H1 (cell line): Measurements from ENCODE around the gene GNAT2. TPM values are rescaled to one million over a fixed set of nuclear protein-coding genes. Genes with fewer than 3 reads are reported as not detected.

ENCODE experiments used
- ATF2 ChIP-seq: IDR thresholded peaks from 2 replicates; pipeline ENCODE4 v1.6.1; 2012; ENCODE audit warnings: low read length, inconsistent platforms
- HDAC6 ChIP-seq: IDR thresholded peaks from one replicate; pipeline ENCODE4 v1.7.1; 2012; ENCODE audit warnings: low read depth, mild to moderate bottlenecking, inconsistent platforms, low read length, moderate library complexity
- NRF1 ChIP-seq: IDR thresholded peaks from 2 replicates; pipeline ENCODE4 v1.6.1; 2011; ENCODE audit warnings: mild to moderate bottlenecking, low read depth, low read length, improper control_type of control experiment
- SAP30 ChIP-seq: fragments of 300-600 bp; sonication (generic); IDR thresholded peaks from 2 replicates; pipeline ENCODE4 v1.7.1; 2012; ENCODE audit warnings: low read length, moderate library complexity, mild to moderate bottlenecking, inconsistent platforms; ENCODE audit not compliant: insufficient read depth, insufficient replicate concordance
- TAF1 ChIP-seq: IDR thresholded peaks from 2 replicates; pipeline ENCODE4 v1.6.1; 2011; ENCODE audit warnings: mild to moderate bottlenecking, low read depth, low read length
- polyA plus RNA-seq, 7 experiments: library from polyadenylated mRNA; depleted of rRNA in 3 of 7; stranded (reverse) in 5 of 7; unstranded in 2 of 7; fragments of >200 nt in 5 of 7; fragments of 200-250 nt in 2 of 7; gene quantifications; 1 replicate in 5 of 7; 2 replicates in 1 of 7; 4 replicates in 1 of 7; pipeline versions ENCODE4 v1.2.1 to v1.2.3, GENCODE V29; 2011 to 2013; ENCODE audit warnings: missing spikeins in 2 of 7, mixed read lengths in 2 of 7
- total RNA-seq: library from RNA; stranded (reverse); fragmentation: NEBNext Ultra II Directional; extraction: Animal tissue kit (Norgen Biotek cat#: 25700); gene quantifications from 2 replicates; pipeline ENCODE4 v1.2.1, GENCODE V29; 2021
- TF ChIP-seq, protein P1 (sequence below), 3 experiments: IDR thresholded peaks; 1 replicate in 2 of 3; 2 replicates in 1 of 3; pipeline versions ENCODE4 v1.5.1 to v1.6.1; 2011; ENCODE audit warnings: low read length in 3 of 3, mild to moderate bottlenecking in 3 of 3, inconsistent platforms in 2 of 3, low read depth in 1 of 3, moderate library complexity in 1 of 3; ENCODE audit not compliant: insufficient read depth in 1 of 3; ENCODE audit errors: control extremely low read depth in 1 of 3

The GNAT2 gene
- total and polyA plus RNA-seq, 2 of the 8 experiments (the other 6 are each of a cell fraction or from before 2014, with no cell fraction given), result 0.05 TPM; not detected in 1

DNA sequence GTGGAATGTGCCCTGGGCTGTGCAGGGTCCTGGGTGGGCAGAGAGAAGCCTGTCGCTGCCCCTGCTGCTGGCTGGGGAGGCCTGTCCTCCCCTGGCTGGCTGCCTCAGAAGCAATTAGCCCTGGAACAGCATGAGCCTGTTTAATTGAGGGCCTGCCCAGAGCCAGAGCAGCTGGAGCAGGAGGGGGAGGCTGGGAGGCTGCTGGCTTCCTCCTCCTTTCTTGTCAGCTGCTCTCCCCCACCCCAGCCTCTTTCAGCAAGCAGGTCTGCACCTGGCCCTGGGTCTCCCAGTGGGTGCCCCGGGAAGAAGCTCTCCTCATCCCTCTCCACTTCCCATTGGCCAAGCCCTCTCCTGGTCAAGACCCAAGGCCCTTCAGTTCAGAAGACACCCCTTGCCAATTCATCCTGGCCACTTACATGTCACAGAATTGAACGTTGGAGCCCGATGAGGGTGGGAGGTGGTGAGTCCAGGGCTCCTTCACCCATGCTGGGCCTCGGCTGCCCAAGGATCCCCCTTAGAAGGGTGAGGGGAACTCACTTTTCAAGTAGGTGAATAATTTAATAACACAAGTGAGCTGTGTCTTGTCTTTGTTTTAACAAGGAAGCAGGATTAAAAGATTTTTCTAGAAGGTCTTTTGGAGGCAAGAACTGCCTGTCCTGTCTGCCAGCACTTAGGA is 13.4 kb upstream of the GNAT2 start (continued):
- TF ChIP-seq ATF2 (no peak), HDAC6 (no peak), TAF1 (no peak), NRF1 (no peak), SAP30 (no peak)
- TF ChIP-seq, protein P1, sequence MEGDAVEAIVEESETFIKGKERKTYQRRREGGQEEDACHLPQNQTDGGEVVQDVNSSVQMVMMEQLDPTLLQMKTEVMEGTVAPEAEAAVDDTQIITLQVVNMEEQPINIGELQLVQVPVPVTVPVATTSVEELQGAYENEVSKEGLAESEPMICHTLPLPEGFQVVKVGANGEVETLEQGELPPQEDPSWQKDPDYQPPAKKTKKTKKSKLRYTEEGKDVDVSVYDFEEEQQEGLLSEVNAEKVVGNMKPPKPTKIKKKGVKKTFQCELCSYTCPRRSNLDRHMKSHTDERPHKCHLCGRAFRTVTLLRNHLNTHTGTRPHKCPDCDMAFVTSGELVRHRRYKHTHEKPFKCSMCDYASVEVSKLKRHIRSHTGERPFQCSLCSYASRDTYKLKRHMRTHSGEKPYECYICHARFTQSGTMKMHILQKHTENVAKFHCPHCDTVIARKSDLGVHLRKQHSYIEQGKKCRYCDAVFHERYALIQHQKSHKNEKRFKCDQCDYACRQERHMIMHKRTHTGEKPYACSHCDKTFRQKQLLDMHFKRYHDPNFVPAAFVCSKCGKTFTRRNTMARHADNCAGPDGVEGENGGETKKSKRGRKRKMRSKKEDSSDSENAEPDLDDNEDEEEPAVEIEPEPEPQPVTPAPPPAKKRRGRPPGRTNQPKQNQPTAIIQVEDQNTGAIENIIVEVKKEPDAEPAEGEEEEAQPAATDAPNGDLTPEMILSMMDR (IDR thresholded peaks at IDR 0.05; ENCODE audit: control extremely low read depth in 1 of 3, insufficient read depth in 1 of 3, low read depth in 1 of 3, low read length in 3 of 3), result no peak
